Measurements from ENCODE around the gene ABCA13. TPM values are rescaled to one million over a fixed set of nuclear protein-coding genes. Genes with fewer than 3 reads are reported as not detected.

Gene ABCA13
- total RNA-seq, 1 donor from 2014 or later, result 0.69 TPM

- TF ChIP-seq CTCF (conservative IDR thresholded peaks at IDR 0.05; ENCODE audit: low read depth, low read length), result no peak
- DNase-seq (ENCODE audit: low read depth), result no peak
- H3K4me3 ChIP-seq (ENCODE audit: low read depth, low read length), result no peak overlapping the region
These were observed 36.0 kb downstream of the ABCA13 start for GRCh38 chr7:48207155-48207675.

GRCh38 chr7:48209004-48209600 is 37.8 kb downstream of the ABCA13 start:
- DNase-seq (ENCODE audit: low read depth), result no peak
- H3K4me3 ChIP-seq (ENCODE audit: low read depth, low read length), result no peak overlapping the region
- no peak for TF ChIP-seq CTCF (conservative IDR thresholded peaks at IDR 0.05; ENCODE audit: low read depth, low read length)

GRCh38 chr7:48213226-48213625 is 42.0 kb downstream of the ABCA13 start:
- no peak for DNase-seq (ENCODE audit: low read depth)
- TF ChIP-seq CTCF (conservative IDR thresholded peaks at IDR 0.05; ENCODE audit: low read depth, low read length), result no peak
- H3K4me3 ChIP-seq (ENCODE audit: low read depth, low read length), result no peak overlapping the region

GRCh38 chr7:48217266-48217665 is 46.0 kb downstream of the ABCA13 start:
- no peak for TF ChIP-seq CTCF (conservative IDR thresholded peaks at IDR 0.05; ENCODE audit: low read depth, low read length)
- DNase-seq (ENCODE audit: low read depth), result no peak
- H3K4me3 ChIP-seq (ENCODE audit: low read depth, low read length), result no peak overlapping the region

- H3K4me3 ChIP-seq (ENCODE audit: low read depth, low read length), result no peak overlapping the region
- no peak for TF ChIP-seq CTCF (conservative IDR thresholded peaks at IDR 0.05; ENCODE audit: low read depth, low read length)
- DNase-seq (ENCODE audit: low read depth), result no peak
These were observed 46.5 kb downstream of the ABCA13 start for GRCh38 chr7:48217753-48218152.

GRCh38 chr7:48224042-48224441 is 52.8 kb downstream of the ABCA13 start:
- DNase-seq (ENCODE audit: low read depth), result no peak
- no peak overlapping the region for H3K4me3 ChIP-seq (ENCODE audit: low read depth, low read length)
- no peak for TF ChIP-seq CTCF (conservative IDR thresholded peaks at IDR 0.05; ENCODE audit: low read depth, low read length)

- no peak for DNase-seq (ENCODE audit: low read depth)
- TF ChIP-seq CTCF (conservative IDR thresholded peaks at IDR 0.05; ENCODE audit: low read depth, low read length), result no peak
- no peak overlapping the region for H3K4me3 ChIP-seq (ENCODE audit: low read depth, low read length)
These were observed 53.8 kb downstream of the ABCA13 start for GRCh38 chr7:48225101-48225500.
